ENCODE measurements around the gene GMPPA. TPM values are rescaled to one million over a fixed set of nuclear protein-coding genes. Genes with fewer than 3 reads are reported as not detected.

GMPPA gene
- 23.2 TPM for total RNA-seq (ENCODE audit: unreplicated experiment)
- long read RNA-seq, transcript GMPPA-201 (13 exons, 1,544 nt) = major isoform, 7 of 15 reads
- long read RNA-seq, partial matches to known transcripts = 2 of 15 reads
- long read RNA-seq, other reads (novel, unspliced or antisense) = 3 of 15 reads

- no peaks in the 10 kb centered on the region for H3K36me3 Mint-ChIP-seq (ENCODE audit: unreplicated experiment)
- H3K9me3 Mint-ChIP-seq (ENCODE audit: unreplicated experiment) = peaks cover 14% of the 10 kb centered on the region
- peaks cover 37% of the 10 kb centered on the region for H3K4me1 Mint-ChIP-seq (ENCODE audit: low read depth, unreplicated experiment)
- DNase-seq = peak; percentile 93
- H3K27me3 Mint-ChIP-seq (ENCODE audit: unreplicated experiment) = peaks cover 15% of the 10 kb centered on the region
- TF ChIP-seq, protein P1, sequence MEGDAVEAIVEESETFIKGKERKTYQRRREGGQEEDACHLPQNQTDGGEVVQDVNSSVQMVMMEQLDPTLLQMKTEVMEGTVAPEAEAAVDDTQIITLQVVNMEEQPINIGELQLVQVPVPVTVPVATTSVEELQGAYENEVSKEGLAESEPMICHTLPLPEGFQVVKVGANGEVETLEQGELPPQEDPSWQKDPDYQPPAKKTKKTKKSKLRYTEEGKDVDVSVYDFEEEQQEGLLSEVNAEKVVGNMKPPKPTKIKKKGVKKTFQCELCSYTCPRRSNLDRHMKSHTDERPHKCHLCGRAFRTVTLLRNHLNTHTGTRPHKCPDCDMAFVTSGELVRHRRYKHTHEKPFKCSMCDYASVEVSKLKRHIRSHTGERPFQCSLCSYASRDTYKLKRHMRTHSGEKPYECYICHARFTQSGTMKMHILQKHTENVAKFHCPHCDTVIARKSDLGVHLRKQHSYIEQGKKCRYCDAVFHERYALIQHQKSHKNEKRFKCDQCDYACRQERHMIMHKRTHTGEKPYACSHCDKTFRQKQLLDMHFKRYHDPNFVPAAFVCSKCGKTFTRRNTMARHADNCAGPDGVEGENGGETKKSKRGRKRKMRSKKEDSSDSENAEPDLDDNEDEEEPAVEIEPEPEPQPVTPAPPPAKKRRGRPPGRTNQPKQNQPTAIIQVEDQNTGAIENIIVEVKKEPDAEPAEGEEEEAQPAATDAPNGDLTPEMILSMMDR (IDR thresholded peaks at IDR 0.05; ENCODE audit: partially characterized antibody, unreplicated experiment) = no peak
- peak within 1 kb of the TSS; percentile 90 for H3K4me3 Mint-ChIP-seq (ENCODE audit: unreplicated experiment)
- peak within 1 kb of the TSS; percentile 85 for H3K27ac Mint-ChIP-seq (ENCODE audit: unreplicated experiment)
Observed at GRCh38 chr2:219498280-219499057, at the start of gene GMPPA. Gene GMPPA, plus strand, starts transcription at chr2:219498891. Its CDS starts 1,085 bp downstream, at chr2:219499976.

- Mint-ChIP-seq H3K27ac (ENCODE audit: unreplicated experiment) (peak overlapping the region; percentile 38), H3K36me3 (ENCODE audit: unreplicated experiment) (no peaks in the 10 kb centered on the region), H3K4me3 (ENCODE audit: unreplicated experiment) (peak overlapping the region; percentile 32), H3K9me3 (ENCODE audit: unreplicated experiment) (peaks cover 13% of the 10 kb centered on the region), H3K27me3 (ENCODE audit: unreplicated experiment) (peaks cover 26% of the 10 kb centered on the region), H3K4me1 (ENCODE audit: low read depth, unreplicated experiment) (peaks cover 29% of the 10 kb centered on the region)
- TF ChIP-seq, protein P1 (IDR thresholded peaks at IDR 0.05; ENCODE audit: partially characterized antibody, unreplicated experiment) = no peak
- no peak for DNase-seq
Observed at GRCh38 chr2:219449609-219450008, 49.1 kb upstream of the GMPPA start.

DNA sequence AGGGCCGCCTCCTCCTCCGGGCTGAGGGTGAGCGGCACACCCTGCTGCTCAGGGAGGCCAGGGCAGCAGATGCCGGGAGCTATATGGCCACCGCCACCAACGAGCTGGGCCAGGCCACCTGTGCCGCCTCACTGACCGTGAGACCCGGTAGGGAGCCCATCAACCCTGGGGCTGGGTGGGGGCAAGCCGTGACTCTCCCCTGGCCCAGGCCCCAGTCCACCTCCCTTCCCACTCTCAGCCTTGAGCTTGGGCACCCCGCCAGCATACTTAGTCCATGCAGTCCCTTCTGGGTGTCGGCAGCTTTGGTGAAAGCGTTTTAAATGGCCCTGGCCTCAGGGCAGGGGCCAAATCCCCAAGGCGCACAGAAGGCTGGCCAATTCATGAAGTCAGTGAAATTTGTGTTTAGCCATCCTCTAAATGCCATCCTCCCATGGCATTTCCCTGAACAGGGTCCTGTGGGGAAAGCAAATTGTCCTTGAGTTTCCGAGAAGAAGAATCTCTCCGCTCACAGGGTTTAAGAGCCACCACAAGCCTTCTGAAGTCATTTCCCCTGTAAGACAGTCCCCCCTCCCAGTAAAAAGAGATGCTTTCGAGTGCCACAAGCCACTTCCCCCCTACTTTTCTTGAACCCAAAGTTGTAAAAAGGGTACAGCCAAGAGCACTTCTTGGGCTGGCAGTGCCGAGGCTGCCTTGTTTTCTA is 46.9 kb upstream of the GMPPA start:
- Mint-ChIP-seq H3K27ac (ENCODE audit: unreplicated experiment) (no peak overlapping the region), H3K4me1 (ENCODE audit: low read depth, unreplicated experiment) (peaks cover 24% of the 10 kb centered on the region), H3K27me3 (ENCODE audit: unreplicated experiment) (peaks cover 19% of the 10 kb centered on the region), H3K4me3 (ENCODE audit: unreplicated experiment) (no peak overlapping the region), H3K9me3 (ENCODE audit: unreplicated experiment) (peaks cover 9% of the 10 kb centered on the region), H3K36me3 (ENCODE audit: unreplicated experiment) (no peaks in the 10 kb centered on the region)
- no peak for DNase-seq
- TF ChIP-seq, protein P1 (IDR thresholded peaks at IDR 0.05; ENCODE audit: partially characterized antibody, unreplicated experiment) = no peak

GRCh38 chr2:219452361-219453317 is 46.1 kb upstream of the GMPPA start:
- no peak for DNase-seq
- Mint-ChIP-seq H3K4me3 (ENCODE audit: unreplicated experiment) (peak overlapping the region; percentile 67), H3K4me1 (ENCODE audit: low read depth, unreplicated experiment) (peaks cover 22% of the 10 kb centered on the region), H3K36me3 (ENCODE audit: unreplicated experiment) (no peaks in the 10 kb centered on the region), H3K27me3 (ENCODE audit: unreplicated experiment) (peaks cover 17% of the 10 kb centered on the region), H3K27ac (ENCODE audit: unreplicated experiment) (peak overlapping the region; percentile 82), H3K9me3 (ENCODE audit: unreplicated experiment) (peaks cover 9% of the 10 kb centered on the region)
- TF ChIP-seq, protein P1 (IDR thresholded peaks at IDR 0.05; ENCODE audit: partially characterized antibody, unreplicated experiment) = no peak

All from glutamatergic neuron (in vitro differentiated cells).